ENCODE results near the gene TMEM91.

- TF ChIP-seq POLR2A (IDR thresholded peaks at IDR 0.05) = no peak
- no peak for TF ChIP-seq CTCF (IDR thresholded peaks at IDR 0.05)
Measured at GRCh38 chr19:41411100-41411967, 35.0 kb downstream of the TMEM91 start.
